Hepatocyte (in vitro differentiated cells): Measurements from ENCODE around the gene NDUFV1. TPM values are rescaled to one million over a fixed set of nuclear protein-coding genes. Genes with fewer than 3 reads are reported as not detected.
A peak's percentile ranks its signal among the peaks of the same experiment; 100 is the strongest.

Experiments
- DNase-seq: peaks from one replicate; pipeline ENCODE4 v3.0.0-alpha.2; 2016; ENCODE audit warnings: low spot score
- H2AFZ ChIP-seq: fragments of 200-600 bp; sonication (generic); 2 replicates; pipeline ENCODE4 v1.6.0; 2016; ENCODE audit warnings: antibody characterized with exemption, mild to moderate bottlenecking
- H3K27ac ChIP-seq: fragments of 200-600 bp; sonication (generic); 2 replicates; pipeline ENCODE4 v1.5.1; 2016; ENCODE audit warnings: mild to moderate bottlenecking
- H3K27me3 ChIP-seq: fragments of 200-600 bp; sonication (generic); 2 replicates; pipeline ENCODE4 v1.6.1; 2016
- H3K36me3 ChIP-seq: fragments of 200-600 bp; sonication (generic); replicated peaks from 2 replicates; pipeline ENCODE4 v1.5.1; 2016; ENCODE audit warnings: low read depth; ENCODE audit not compliant: insufficient read depth
- H3K4me1 ChIP-seq: fragments of 200-600 bp; sonication (generic); 2 replicates; pipeline ENCODE4 v1.5.1; 2016; ENCODE audit warnings: mild to moderate bottlenecking, moderate library complexity; ENCODE audit not compliant: insufficient read depth
- H3K4me2 ChIP-seq: fragments of 200-600 bp; sonication (generic); 2 replicates; pipeline ENCODE4 v1.6.0; 2016
- H3K4me3 ChIP-seq: fragments of 200-600 bp; sonication (generic); 2 replicates; pipeline ENCODE4 v1.5.1; 2016; ENCODE audit warnings: mild to moderate bottlenecking
- H3K79me2 ChIP-seq: fragments of 200-600 bp; sonication (generic); 2 replicates; pipeline ENCODE4 v1.6.0; 2017; ENCODE audit warnings: mild to moderate bottlenecking
- H3K9me2 ChIP-seq: fragments of 200-600 bp; sonication (generic); replicated peaks from 2 replicates; pipeline ENCODE4 v1.6.0; 2017; ENCODE audit warnings: mild to moderate bottlenecking; ENCODE audit not compliant: insufficient read depth
- H3K9me3 ChIP-seq: fragments of 200-600 bp; sonication (generic); 2 replicates; pipeline ENCODE4 v1.5.1; 2016; ENCODE audit warnings: low read depth, mild to moderate bottlenecking
- H4K20me1 ChIP-seq: fragments of 200-600 bp; sonication (generic); 2 replicates; pipeline ENCODE4 v1.6.0; 2016; ENCODE audit warnings: mild to moderate bottlenecking; ENCODE audit not compliant: insufficient read depth, poor library complexity, severe bottlenecking
- EZH2 ChIP-seq: fragments of 200-600 bp; sonication (generic); IDR thresholded peaks from 2 replicates; pipeline ENCODE4 v1.6.1; 2016; ENCODE audit warnings: antibody characterized with exemption, mild to moderate bottlenecking, borderline replicate concordance
- EZH2phosphoT487 ChIP-seq: fragments of 200-600 bp; sonication (generic); IDR thresholded peaks from one replicate; pipeline ENCODE4 v1.6.1; 2018; ENCODE audit warnings: antibody characterized with exemption, mild to moderate bottlenecking, low read depth, moderate library complexity; ENCODE audit not compliant: unreplicated experiment, severe bottlenecking
- WGBS: methylation state at CpG from one replicate; pipeline ENCODE4 v1.1.6; 2016; ENCODE audit warnings: low lambda C conversion rate; ENCODE audit errors: missing lambda C conversion rate; 5-methylcytosine and 5-hydroxymethylcytosine counted together
- polyA plus RNA-seq: library from polyadenylated mRNA; unstranded; fragments of >200 nt; fragmentation: Nextera tagmentation; extraction: Ambion mirVana; gene quantifications from 2 replicates; pipeline ENCODE4 v1.2.1, GENCODE V29; 2016
- total RNA-seq: library from RNA; depleted of rRNA; stranded (reverse); fragments of >200 nt; gene quantifications from 2 replicates; pipeline ENCODE4 v1.2.3, GENCODE V29; 2014
- TF ChIP-seq, protein P1 (sequence below): fragments of 200-600 bp; sonication (generic); IDR thresholded peaks from 2 replicates; pipeline ENCODE4 v1.5.1; 2016; ENCODE audit warnings: antibody characterized with exemption, mild to moderate bottlenecking; ENCODE audit not compliant: poor library complexity

NDUFV1 gene
- total and polyA plus RNA-seq, 2 experiments from 2014 or later = 194 to 226 TPM

- Histone ChIP-seq H3K27me3 (no peaks in the 10 kb centered on the region), H3K4me3 (no peak overlapping the region), H3K4me2 (no peak overlapping the region), H3K9me2 (no peaks in the 10 kb centered on the region), H4K20me1 (no peaks in the 10 kb centered on the region), H3K79me2 (no peaks in the 10 kb centered on the region), H3K27ac (no peak overlapping the region), H2AFZ (no peak overlapping the region), H3K36me3 (no peaks in the 10 kb centered on the region), H3K4me1 (no peaks in the 10 kb centered on the region), H3K9me3 (no peaks in the 10 kb centered on the region)
- TF ChIP-seq EZH2phosphoT487 = no peak
- TF ChIP-seq, protein P1, sequence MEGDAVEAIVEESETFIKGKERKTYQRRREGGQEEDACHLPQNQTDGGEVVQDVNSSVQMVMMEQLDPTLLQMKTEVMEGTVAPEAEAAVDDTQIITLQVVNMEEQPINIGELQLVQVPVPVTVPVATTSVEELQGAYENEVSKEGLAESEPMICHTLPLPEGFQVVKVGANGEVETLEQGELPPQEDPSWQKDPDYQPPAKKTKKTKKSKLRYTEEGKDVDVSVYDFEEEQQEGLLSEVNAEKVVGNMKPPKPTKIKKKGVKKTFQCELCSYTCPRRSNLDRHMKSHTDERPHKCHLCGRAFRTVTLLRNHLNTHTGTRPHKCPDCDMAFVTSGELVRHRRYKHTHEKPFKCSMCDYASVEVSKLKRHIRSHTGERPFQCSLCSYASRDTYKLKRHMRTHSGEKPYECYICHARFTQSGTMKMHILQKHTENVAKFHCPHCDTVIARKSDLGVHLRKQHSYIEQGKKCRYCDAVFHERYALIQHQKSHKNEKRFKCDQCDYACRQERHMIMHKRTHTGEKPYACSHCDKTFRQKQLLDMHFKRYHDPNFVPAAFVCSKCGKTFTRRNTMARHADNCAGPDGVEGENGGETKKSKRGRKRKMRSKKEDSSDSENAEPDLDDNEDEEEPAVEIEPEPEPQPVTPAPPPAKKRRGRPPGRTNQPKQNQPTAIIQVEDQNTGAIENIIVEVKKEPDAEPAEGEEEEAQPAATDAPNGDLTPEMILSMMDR = no peak
- no peak for TF ChIP-seq EZH2
- DNase-seq = no peak
- WGBS = 92% methylated on average over 23 of the region's 24 CpGs
Observed at GRCh38 chr11:67638535-67639437, 32.0 kb downstream of the NDUFV1 start.

DNA sequence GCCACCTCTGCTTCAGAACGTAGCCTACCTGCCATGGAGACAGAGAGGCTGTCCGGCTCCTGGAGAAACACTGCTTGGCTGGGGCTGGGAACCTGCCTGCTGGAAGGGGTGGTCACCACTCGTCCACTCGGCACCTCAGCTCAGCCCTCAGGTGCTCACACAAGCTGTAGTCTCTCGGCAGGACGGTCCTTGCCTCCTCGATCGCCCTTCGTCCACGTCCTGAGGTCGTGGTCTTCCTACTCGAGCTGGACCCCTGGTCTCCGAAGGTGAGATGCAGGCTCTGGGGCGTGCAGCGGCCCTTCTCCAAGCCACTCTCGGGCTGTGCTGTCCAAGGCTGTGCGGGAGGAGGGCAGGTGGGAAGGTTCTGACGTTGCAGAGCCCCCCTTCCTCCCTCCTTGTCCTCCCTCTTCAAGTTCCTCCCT lies 32.7 kb downstream of the NDUFV1 start, which contains the start of gene TBX10:
TBX10 (minus strand) TSS at position 326 of the 422 bp plus-strand sequence; CDS start at position 35, 291 bp downstream.
- H3K9me2 ChIP-seq = no peaks in the 10 kb centered on the region
- H3K27ac ChIP-seq = no peak within 1 kb of the TSS
- no peak for DNase-seq
- no peak within 1 kb of the TSS for H2AFZ ChIP-seq
- 88% methylated on average over 14 of the region's 18 CpGs for WGBS
- TF ChIP-seq, protein P1 = no peak
- TF ChIP-seq EZH2phosphoT487 = no peak
- no peak for TF ChIP-seq EZH2
- H3K79me2 ChIP-seq = no peaks in the 10 kb centered on the region
- H4K20me1 ChIP-seq = no peaks in the 10 kb centered on the region
- H3K9me3 ChIP-seq = no peaks in the 10 kb centered on the region
- no peak within 1 kb of the TSS for H3K4me3 ChIP-seq
- H3K4me1 ChIP-seq = no peaks in the 10 kb centered on the region
- H3K4me2 ChIP-seq = no peak within 1 kb of the TSS
- no peaks in the 10 kb centered on the region for H3K27me3 ChIP-seq
- no peaks in the 10 kb centered on the region for H3K36me3 ChIP-seq

- TF ChIP-seq EZH2phosphoT487 (no peak), EZH2 (no peak)
- TF ChIP-seq, protein P1 = peak; percentile 68
- WGBS = 53% methylated on average over 23 of the region's 23 CpGs
- Histone ChIP-seq H3K4me3 (no peak overlapping the region), H3K79me2 (no peaks in the 10 kb centered on the region), H3K27ac (no peak overlapping the region), H3K9me2 (no peaks in the 10 kb centered on the region), H3K27me3 (no peaks in the 10 kb centered on the region), H3K4me2 (no peak overlapping the region), H3K9me3 (no peaks in the 10 kb centered on the region), H3K36me3 (no peaks in the 10 kb centered on the region), H3K4me1 (no peaks in the 10 kb centered on the region), H4K20me1 (no peaks in the 10 kb centered on the region), H2AFZ (no peak overlapping the region)
- peak; percentile 79 for DNase-seq
Observed at GRCh38 chr11:67640021-67640757, 33.5 kb downstream of the NDUFV1 start.
